IMR-90 (cell line): ENCODE data around the gene HOXA13. TPM values are rescaled to one million over a fixed set of nuclear protein-coding genes. Genes with fewer than 3 reads are reported as not detected.

Experiments used
- ATAC-seq: fragments of 200-7000 bp; cut with Tn5 transposase; 2 replicates; pipeline ENCODE4 v1.9.1; 2020; ENCODE audit warnings: low read depth, mild to moderate bottlenecking, moderate library complexity
- BruUV-seq: library from RNA; stranded (reverse); fragments of 400-500 nt; replicated peaks from 2 replicates; lab custom pipeline; 2021; lab: Mats Ljungman, UMichigan
- CTCF ChIA-PET: fragments of 300-600 bp; formaldehyde crosslinking; extraction: SDS; loops from one replicate; lab custom pipeline; 2021; ENCODE audit warnings: antibody characterized with exemption; lab: Yijun Ruan, JAX
- POLR2A ChIA-PET: fragments of 300-600 bp; sonication (Branson Sonifier 250); formaldehyde crosslinking; loops from one replicate; lab custom pipeline; 2022; ENCODE audit warnings: antibody characterized with exemption; ENCODE audit not compliant: unreplicated experiment; lab: Charles Lee
- DNase-seq: peaks from one replicate; pipeline ENCODE4 v3.0.0; 2013
- H2AFZ ChIP-seq: replicated peaks from 2 replicates; pipeline ENCODE3; 2013; ENCODE audit warnings: low read length, mild to moderate bottlenecking; ENCODE audit not compliant: poor library complexity
- H2AK5ac ChIP-seq: 2 replicates; pipeline ENCODE4 v1.6.1; 2013; ENCODE audit warnings: low read depth, low read length, inconsistent platforms
- H2AK9ac ChIP-seq: replicated peaks from 2 replicates; pipeline ENCODE3; 2013; ENCODE audit warnings: mild to moderate bottlenecking, low read depth, low read length, moderate library complexity; ENCODE audit not compliant: poor library complexity
- H2BK120ac ChIP-seq: 2 replicates; pipeline ENCODE4 v1.6.1; 2013; ENCODE audit warnings: low read depth, low read length, inconsistent platforms
- H2BK15ac ChIP-seq: 3 replicates; pipeline ENCODE4 v1.6.1; 2013; ENCODE audit warnings: low read depth, low read length, inconsistent platforms
- H2BK20ac ChIP-seq: 2 replicates; pipeline ENCODE4 v1.6.1; 2013; ENCODE audit warnings: low read depth, mild to moderate bottlenecking, inconsistent platforms, low read length, moderate library complexity
- H2BK5ac ChIP-seq: 2 replicates; pipeline ENCODE4 v1.6.1; 2013; ENCODE audit warnings: mild to moderate bottlenecking, low read depth, low read length, inconsistent platforms; ENCODE audit not compliant: poor library complexity, severe bottlenecking
- H3K14ac ChIP-seq: replicated peaks from 2 replicates; pipeline ENCODE4 v1.6.1; 2013; ENCODE audit warnings: low read depth, low read length, inconsistent platforms
- H3K18ac ChIP-seq: 2 replicates; pipeline ENCODE4 v1.6.1; 2013; ENCODE audit warnings: low read depth, low read length, control low read depth
- H3K23ac ChIP-seq: 2 replicates; pipeline ENCODE4 v1.6.1; 2013; ENCODE audit warnings: low read depth, low read length, inconsistent platforms
- H3K27ac ChIP-seq: 2 replicates; pipeline ENCODE4 v1.5.1; 2013; ENCODE audit warnings: mild to moderate bottlenecking, control low read depth, low read length; ENCODE audit not compliant: insufficient read depth
- H3K27me3 ChIP-seq: 2 replicates; pipeline ENCODE4 v1.6.1; 2013; ENCODE audit warnings: low read length; ENCODE audit not compliant: control insufficient read depth, insufficient read depth
- H3K36me3 ChIP-seq: 2 replicates; pipeline ENCODE4 v1.6.1; 2013; ENCODE audit warnings: low read length, mixed read lengths; ENCODE audit not compliant: control insufficient read depth, insufficient read depth
- H3K4ac ChIP-seq: 2 replicates; pipeline ENCODE4 v1.6.1; 2013; ENCODE audit warnings: low read depth, low read length, inconsistent platforms
- H3K4me1 ChIP-seq: 2 replicates; pipeline ENCODE4 v1.6.1; 2013; ENCODE audit warnings: low read length, mixed read lengths; ENCODE audit not compliant: control insufficient read depth, insufficient read depth
- H3K4me2 ChIP-seq: 2 replicates; pipeline ENCODE4 v1.6.1; 2013; ENCODE audit warnings: low read depth, mild to moderate bottlenecking, control low read depth, low read length, moderate library complexity
- H3K4me3 ChIP-seq: 2 replicates; pipeline ENCODE4 v1.5.1; 2013; ENCODE audit warnings: low read depth, mild to moderate bottlenecking, control low read depth, low read length, moderate library complexity; ENCODE audit not compliant: insufficient read depth
- H3K56ac ChIP-seq: 2 replicates; pipeline ENCODE4 v1.6.1; 2013; ENCODE audit warnings: low read length, inconsistent platforms; ENCODE audit not compliant: insufficient read depth; ENCODE audit errors: extremely low read depth
- H3K79me1 ChIP-seq, 2 experiments: 2 replicates each; pipeline ENCODE4 v1.6.1; 2013; ENCODE audit warnings: low read length in 2 of 2, inconsistent platforms in 1 of 2, low read depth in 1 of 2
- H3K9ac ChIP-seq: 2 replicates; pipeline ENCODE4 v1.6.1; 2013; ENCODE audit warnings: low read depth, low read length, control low read depth
- H3K9me1 ChIP-seq: 2 replicates; pipeline ENCODE4 v1.6.1; 2013; ENCODE audit warnings: low read length, inconsistent platforms; ENCODE audit not compliant: insufficient read depth
- H3K9me3 ChIP-seq: 2 replicates; pipeline ENCODE4 v1.6.1; 2013; ENCODE audit warnings: low read length; ENCODE audit not compliant: control insufficient read depth, insufficient read depth
- H4K20me1 ChIP-seq: 2 replicates; pipeline ENCODE4 v1.6.1; 2013; ENCODE audit warnings: low read length, inconsistent platforms; ENCODE audit not compliant: insufficient read depth
- H4K5ac ChIP-seq: 2 replicates; pipeline ENCODE4 v1.6.1; 2013; ENCODE audit warnings: mild to moderate bottlenecking, low read depth, low read length, control low read depth
- H4K8ac ChIP-seq, 2 experiments: 2 replicates each; pipeline ENCODE4 v1.6.1; 2013; ENCODE audit warnings: low read depth in 2 of 2, low read length in 2 of 2, control low read depth in 1 of 2, inconsistent platforms in 1 of 2
- H4K91ac ChIP-seq: 2 replicates; pipeline ENCODE4 v1.6.1; 2013; ENCODE audit warnings: low read depth, low read length, inconsistent platforms; ENCODE audit not compliant: insufficient read depth
- BHLHE40 ChIP-seq: fragments of 150-350 bp; IDR thresholded peaks from 2 replicates; pipeline ENCODE4 v1.6.1; 2016; ENCODE audit warnings: mild to moderate bottlenecking, low read depth, low read length
- CEBPB ChIP-seq: IDR thresholded peaks from 2 replicates; pipeline ENCODE4 v1.6.1; 2012; ENCODE audit warnings: low read depth, low read length, improper control_type of control experiment
- CHD1 ChIP-seq: IDR thresholded peaks from 2 replicates; pipeline ENCODE4 v1.6.1; 2012; ENCODE audit warnings: low read depth, low read length, improper control_type of control experiment
- FOS ChIP-seq: fragments of 150-350 bp; IDR thresholded peaks from 2 replicates; pipeline ENCODE4 v1.6.1; 2016; ENCODE audit warnings: low read depth, low read length
- MAFK ChIP-seq: IDR thresholded peaks from 2 replicates; pipeline ENCODE4 v1.6.1; 2012; ENCODE audit warnings: low read depth, low read length, improper control_type of control experiment
- MAZ ChIP-seq: IDR thresholded peaks from 2 replicates; pipeline ENCODE4 v1.6.1; 2012; ENCODE audit warnings: low read depth, mild to moderate bottlenecking, low read length, improper control_type of control experiment, moderate library complexity, borderline replicate concordance
- MXI1 ChIP-seq: IDR thresholded peaks from 2 replicates; pipeline ENCODE4 v1.6.1; 2012; ENCODE audit warnings: low read depth, mild to moderate bottlenecking, low read length, moderate library complexity, borderline replicate concordance
- POLR2A ChIP-seq: IDR thresholded peaks from 2 replicates; pipeline ENCODE4 v1.6.1; 2012; ENCODE audit warnings: mild to moderate bottlenecking, low read depth, low read length
- RAD21 ChIP-seq: IDR thresholded peaks from 2 replicates; pipeline ENCODE4 v1.6.1; 2012; ENCODE audit warnings: low read length, improper control_type of control experiment
- RFX5 ChIP-seq: IDR thresholded peaks from 2 replicates; pipeline ENCODE4 v1.8.0; 2012; ENCODE audit warnings: low read depth, mild to moderate bottlenecking, low read length, moderate library complexity
- SMC3 ChIP-seq: fragments of 150-350 bp; IDR thresholded peaks from 2 replicates; pipeline ENCODE4 v1.6.1; 2016; ENCODE audit warnings: low read depth, mild to moderate bottlenecking, antibody characterized with exemption, low read length, moderate library complexity
- WGBS, 2 experiments: methylation state at CpG; one replicate each; pipeline versions ENCODE4 v1.1.5 to v1.1.7; 2013; ENCODE audit warnings: missing lambda C conversion rate in 2 of 2; ENCODE audit not compliant: insufficient read length in 1 of 2; ENCODE audit errors: extremely low coverage in 2 of 2; 5-methylcytosine and 5-hydroxymethylcytosine counted together
- dilution Hi-C: fragments of 300-500 bp; cut with HindIII; formaldehyde crosslinking; loops from one replicate; pipeline ENCODE4 v1.14.3; 2018; ENCODE audit warnings: low sequenced_read_pairs; ENCODE audit not compliant: unreplicated experiment
- in situ Hi-C: fragments of 300-500 bp; cut with MboI; formaldehyde crosslinking; loops from 3 replicates; pipeline ENCODE4 v1.14.3; 2019; ENCODE audit warnings: low sequenced_read_pairs, inconsistent platforms, mixed read lengths
- intact Hi-C: fragments of 100-400 bp; cut with micrococcal nuclease; formaldehyde crosslinking; loops from 2 replicates; pipeline ENCODE4 v1.10.0; 2022
- polyA plus RNA-seq, 3 experiments: library from polyadenylated mRNA; depleted of rRNA; stranded (reverse); fragments of >200 nt; gene quantifications; 2 replicates each; pipeline ENCODE4 v1.2.3, GENCODE V29; 2012; ENCODE audit warnings: low replicate concordance in 1 of 3
- total RNA-seq: library from RNA; depleted of rRNA; stranded (reverse); fragments of >200 nt; gene quantifications from 2 replicates; pipeline ENCODE4 v1.2.3, GENCODE V29; 2012
- TF ChIP-seq, protein P1 (sequence below): fragments of 150-350 bp; IDR thresholded peaks from 2 replicates; pipeline ENCODE4 v1.6.1; 2017; ENCODE audit warnings: mild to moderate bottlenecking, antibody characterized with exemption, low read length, low read depth
- TF ChIP-seq, protein P2 (sequence below): fragments of 150-350 bp; IDR thresholded peaks from 2 replicates; pipeline ENCODE4 v1.6.1; 2016; ENCODE audit warnings: low read depth, mild to moderate bottlenecking, low read length, moderate library complexity, borderline replicate concordance
- TF ChIP-seq, protein P3 (sequence below): conservative IDR thresholded peaks from 2 replicates; pipeline ENCODE4 v1.5.1; 2012; ENCODE audit warnings: mild to moderate bottlenecking, low read depth, low read length, improper control_type of control experiment

Gene HOXA13
- total and polyA plus RNA-seq, 2 of the 4 experiments (the other 2 are of a cell fraction), result not detected

DNA sequence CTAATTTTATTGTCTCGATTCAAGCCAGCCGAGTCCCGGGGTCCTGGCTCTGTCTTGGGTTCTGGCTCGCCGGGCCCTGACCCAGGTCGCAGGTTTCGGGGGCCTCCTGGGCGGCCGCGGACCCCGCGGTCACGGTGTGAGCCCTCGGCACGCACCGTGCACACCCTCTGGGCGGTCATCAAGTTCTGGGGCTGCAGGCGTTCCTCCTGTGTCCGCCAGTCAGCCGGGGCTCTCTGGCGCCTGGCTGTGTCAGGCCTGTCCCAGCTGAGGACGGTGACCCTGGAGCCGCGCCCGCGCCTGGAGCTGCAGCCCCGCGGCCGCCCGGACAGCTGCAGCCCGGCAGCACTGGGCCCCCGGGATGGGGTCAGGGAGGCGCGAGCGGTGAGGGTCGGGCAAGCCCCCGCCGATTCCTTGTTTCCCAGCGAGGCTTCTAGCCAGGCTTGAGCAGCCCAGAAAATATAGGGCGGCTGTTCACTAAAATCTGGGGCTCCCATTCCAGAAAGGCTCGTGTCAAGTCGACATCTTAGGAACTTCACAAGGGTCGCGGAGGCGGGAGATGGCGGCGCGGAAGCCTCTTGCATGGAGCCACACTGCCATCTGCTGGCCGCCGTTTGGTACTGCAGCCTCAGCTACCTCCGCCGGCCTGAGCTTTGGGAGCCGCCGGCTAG, 39.2 kb downstream of the HOXA13 start:
- Histone ChIP-seq H3K4me2 (peak overlapping the region; percentile 80), H4K20me1 (no peaks in the 10 kb centered on the region), H4K8ac (peak overlapping the region; percentile 32 to 68; a peak in 1 of 4 replicates), H3K18ac (no peak overlapping the region; the same call in 1 of the 2 replicates), H3K4ac (peak overlapping the region; percentile 78), H4K91ac (peak overlapping the region; percentile 39), H3K4me1 (peaks cover 1% of the 10 kb centered on the region; the same call in 1 of the 2 replicates), H3K14ac (no peak overlapping the region; the same call in 1 of the 2 replicates), H3K9me3 (peaks cover 3% of the 10 kb centered on the region; the same call in 1 of the 2 replicates), H3K36me3 (no peaks in the 10 kb centered on the region), H2AK9ac (peak overlapping the region; percentile 63), H3K4me3 (peak overlapping the region; percentile 55), H3K27ac (no peak overlapping the region), H3K79me1 (no peaks in the 10 kb centered on the region), H2BK20ac (no peak overlapping the region), H3K23ac (no peak overlapping the region), H2BK15ac (no peak overlapping the region; the same call in 2 of the 3 replicates), H2AFZ (peak overlapping the region; percentile 98), H3K9ac (peak overlapping the region; percentile 28; the same call in 1 of the 2 replicates), H3K56ac (no peak overlapping the region), H3K27me3 (peaks cover 28% of the 10 kb centered on the region), H3K9me1 (no peaks in the 10 kb centered on the region), H2AK5ac (no peak overlapping the region), H2BK120ac (peak overlapping the region; percentile 73), H4K5ac (no peak overlapping the region; the same call in 1 of the 2 replicates), H2BK5ac (no peak overlapping the region)
- 13% methylated on average over 25 of the region's 54 CpGs; no CpG with 5 or more reads in 1 of the 2 experiments for WGBS, 2 experiments
- ChIA-PET CTCF (interaction anchor here (0.6 to 1.8 kb wide), 23 partner anchors 10 to 1268 kb away, joined by 3 to 29 read pairs (median 4); partner anchors contain the start of gene HOXA5), POLR2A (no interaction called here)
- intact Hi-C loops, result loop anchor here (1.0 to 10.0 kb wide), 4 partner anchors 791 to 1906 kb away; partner anchors contain the start of genes CBX3 and HNRNPA2B1
- dilution Hi-C loops, result no loop called here
- DNase-seq, result peak; percentile 77
- no TSS peak for BruUV-seq
- peak; percentile 89 for ATAC-seq
- in situ Hi-C loops, result no loop called here
- TF ChIP-seq SMC3 (peak; percentile 79), MXI1 (no peak), BHLHE40 (no peak), FOS (no peak), POLR2A (no peak), CHD1 (no peak), MAZ (peak; percentile 32; the same call in 1 of the 2 replicates), RAD21 (peak; percentile 96), CEBPB (no peak), MAFK (no peak), RFX5 (no peak)
- TF ChIP-seq, protein P1, sequence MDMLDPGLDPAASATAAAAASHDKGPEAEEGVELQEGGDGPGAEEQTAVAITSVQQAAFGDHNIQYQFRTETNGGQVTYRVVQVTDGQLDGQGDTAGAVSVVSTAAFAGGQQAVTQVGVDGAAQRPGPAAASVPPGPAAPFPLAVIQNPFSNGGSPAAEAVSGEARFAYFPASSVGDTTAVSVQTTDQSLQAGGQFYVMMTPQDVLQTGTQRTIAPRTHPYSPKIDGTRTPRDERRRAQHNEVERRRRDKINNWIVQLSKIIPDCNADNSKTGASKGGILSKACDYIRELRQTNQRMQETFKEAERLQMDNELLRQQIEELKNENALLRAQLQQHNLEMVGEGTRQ, result no peak
- TF ChIP-seq, protein P2, sequence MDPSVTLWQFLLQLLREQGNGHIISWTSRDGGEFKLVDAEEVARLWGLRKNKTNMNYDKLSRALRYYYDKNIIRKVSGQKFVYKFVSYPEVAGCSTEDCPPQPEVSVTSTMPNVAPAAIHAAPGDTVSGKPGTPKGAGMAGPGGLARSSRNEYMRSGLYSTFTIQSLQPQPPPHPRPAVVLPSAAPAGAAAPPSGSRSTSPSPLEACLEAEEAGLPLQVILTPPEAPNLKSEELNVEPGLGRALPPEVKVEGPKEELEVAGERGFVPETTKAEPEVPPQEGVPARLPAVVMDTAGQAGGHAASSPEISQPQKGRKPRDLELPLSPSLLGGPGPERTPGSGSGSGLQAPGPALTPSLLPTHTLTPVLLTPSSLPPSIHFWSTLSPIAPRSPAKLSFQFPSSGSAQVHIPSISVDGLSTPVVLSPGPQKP, result no peak
- TF ChIP-seq, protein P3, sequence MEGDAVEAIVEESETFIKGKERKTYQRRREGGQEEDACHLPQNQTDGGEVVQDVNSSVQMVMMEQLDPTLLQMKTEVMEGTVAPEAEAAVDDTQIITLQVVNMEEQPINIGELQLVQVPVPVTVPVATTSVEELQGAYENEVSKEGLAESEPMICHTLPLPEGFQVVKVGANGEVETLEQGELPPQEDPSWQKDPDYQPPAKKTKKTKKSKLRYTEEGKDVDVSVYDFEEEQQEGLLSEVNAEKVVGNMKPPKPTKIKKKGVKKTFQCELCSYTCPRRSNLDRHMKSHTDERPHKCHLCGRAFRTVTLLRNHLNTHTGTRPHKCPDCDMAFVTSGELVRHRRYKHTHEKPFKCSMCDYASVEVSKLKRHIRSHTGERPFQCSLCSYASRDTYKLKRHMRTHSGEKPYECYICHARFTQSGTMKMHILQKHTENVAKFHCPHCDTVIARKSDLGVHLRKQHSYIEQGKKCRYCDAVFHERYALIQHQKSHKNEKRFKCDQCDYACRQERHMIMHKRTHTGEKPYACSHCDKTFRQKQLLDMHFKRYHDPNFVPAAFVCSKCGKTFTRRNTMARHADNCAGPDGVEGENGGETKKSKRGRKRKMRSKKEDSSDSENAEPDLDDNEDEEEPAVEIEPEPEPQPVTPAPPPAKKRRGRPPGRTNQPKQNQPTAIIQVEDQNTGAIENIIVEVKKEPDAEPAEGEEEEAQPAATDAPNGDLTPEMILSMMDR, result peak; percentile 95
